HG02943 (cell line): ENCODE results near the gene TBC1D22A.

Experiments used
- ATAC-seq: cut with Tn5 transposase; IDR thresholded peaks from one replicate; pipeline ENCODE4 v1.9.1; 2021; ENCODE audit warnings: mild to moderate bottlenecking, low read depth, moderate library complexity; ENCODE audit not compliant: unreplicated experiment

The TBC1D22A gene

DNA sequence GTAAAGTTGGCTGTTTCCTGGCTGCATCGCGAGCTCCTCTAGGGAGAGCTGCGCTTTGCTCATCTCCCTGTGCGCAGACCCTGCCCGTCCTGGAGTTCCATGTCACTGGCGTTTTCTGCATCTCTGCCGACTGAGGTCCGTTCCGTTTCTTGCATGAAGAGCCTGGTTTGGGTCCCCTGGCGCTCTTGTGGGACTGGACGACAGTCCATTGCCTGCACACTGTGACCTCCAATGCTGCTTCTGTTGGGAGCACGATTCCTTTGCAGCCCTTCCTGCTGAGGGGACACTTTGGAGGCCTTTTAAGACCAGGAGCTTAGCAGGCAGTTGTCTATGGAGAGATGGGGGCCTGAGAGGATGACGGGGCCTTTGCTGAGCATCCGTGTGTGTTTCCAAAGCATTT lies 90.3 kb downstream of the TBC1D22A start:
- ATAC-seq, result no peak

DNA sequence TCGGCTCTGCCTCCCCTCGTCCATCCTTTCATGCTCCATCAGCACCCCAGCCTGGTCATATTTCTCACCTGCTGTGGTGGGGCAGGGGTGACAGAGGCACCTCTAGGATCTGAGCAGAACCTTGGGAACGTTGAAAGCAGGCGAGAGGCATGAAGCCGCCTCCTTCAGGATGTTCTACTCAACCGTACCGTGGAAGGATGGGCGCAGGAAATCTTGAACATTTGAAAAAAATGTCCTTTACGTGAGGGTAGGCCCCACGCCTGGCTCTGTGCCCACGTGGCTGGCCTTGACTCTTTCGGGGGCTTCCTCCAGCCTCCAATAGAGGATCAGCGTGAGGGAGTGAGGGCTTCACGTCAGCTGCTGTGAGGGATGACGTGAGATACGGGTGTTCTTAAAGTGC lies 90.7 kb downstream of the TBC1D22A start:
- no peak for ATAC-seq

DNA sequence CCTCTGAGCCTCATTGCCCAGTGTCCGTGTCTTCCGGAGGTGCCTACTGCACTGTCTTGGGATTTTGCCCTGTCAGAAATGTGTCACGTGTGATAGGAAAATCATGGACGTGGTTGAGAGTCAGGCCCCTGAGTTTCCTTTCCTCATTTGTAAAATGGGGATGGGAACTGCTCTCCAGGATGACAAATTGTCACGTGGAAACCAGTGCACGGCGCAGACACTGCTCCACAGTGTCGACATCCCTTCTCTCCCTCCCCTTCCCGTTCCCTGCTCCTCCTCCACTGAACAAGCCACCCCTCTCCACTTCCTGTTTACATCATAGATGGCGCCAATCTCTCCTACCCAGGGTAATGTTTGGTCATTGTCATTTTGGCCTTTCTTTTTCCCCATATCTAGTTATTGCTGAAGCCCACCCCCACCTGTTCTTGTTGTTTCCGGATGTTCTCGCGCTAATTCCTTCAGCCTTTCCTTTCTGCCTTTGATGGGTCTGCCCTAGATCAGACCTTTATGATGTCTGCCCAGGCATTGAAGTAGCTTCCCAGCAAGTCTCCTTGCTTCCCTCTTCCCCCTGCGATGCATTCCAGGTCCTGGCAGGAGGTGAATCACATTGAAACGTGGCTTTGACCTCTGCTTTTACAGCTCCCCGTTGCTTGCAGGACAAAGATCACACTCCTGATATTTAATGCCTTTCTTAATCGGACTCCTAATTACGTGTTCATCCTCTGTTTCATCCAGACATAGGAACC lies 91.8 kb downstream of the TBC1D22A start:
- ATAC-seq, result no peak

DNA sequence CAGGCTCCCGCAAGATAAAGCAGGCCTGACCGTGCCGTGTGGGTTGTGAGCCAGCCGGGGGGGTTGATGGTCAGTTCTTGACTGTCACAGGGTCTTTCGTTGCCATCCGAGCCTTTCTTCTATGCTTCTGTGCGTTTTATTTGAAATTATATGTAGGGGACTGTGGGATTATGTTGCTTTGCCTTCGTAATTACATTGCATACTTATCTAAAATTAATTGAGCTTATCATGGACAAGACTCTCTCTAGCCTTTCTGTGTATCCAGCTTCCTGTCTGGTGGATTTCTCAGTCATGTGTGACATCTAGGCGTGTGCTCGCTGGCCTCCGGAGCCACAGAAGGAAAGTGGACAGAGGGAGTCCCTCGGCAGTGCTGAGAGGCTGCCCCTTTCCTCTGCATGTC lies 93.2 kb downstream of the TBC1D22A start:
- no peak for ATAC-seq

DNA sequence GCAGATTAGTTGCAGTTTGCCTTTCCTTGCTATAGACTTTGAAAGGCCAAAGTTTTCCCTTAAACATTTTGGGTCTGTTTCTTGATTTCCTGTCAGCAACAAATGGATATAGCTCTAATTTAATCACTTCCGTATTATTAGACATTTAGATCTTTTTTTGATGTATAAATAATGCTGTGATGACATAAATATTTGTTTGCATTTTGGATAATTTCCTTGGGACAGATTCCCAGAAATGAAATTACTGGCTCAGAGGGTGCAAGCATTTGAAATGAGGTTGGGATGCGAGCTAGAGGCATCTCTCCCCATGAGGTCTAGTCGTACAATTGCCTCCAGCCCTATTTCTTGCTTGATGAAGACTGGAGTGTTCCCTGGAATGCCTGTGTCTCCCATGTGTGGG lies 94.2 kb downstream of the TBC1D22A start:
- no peak for ATAC-seq

DNA sequence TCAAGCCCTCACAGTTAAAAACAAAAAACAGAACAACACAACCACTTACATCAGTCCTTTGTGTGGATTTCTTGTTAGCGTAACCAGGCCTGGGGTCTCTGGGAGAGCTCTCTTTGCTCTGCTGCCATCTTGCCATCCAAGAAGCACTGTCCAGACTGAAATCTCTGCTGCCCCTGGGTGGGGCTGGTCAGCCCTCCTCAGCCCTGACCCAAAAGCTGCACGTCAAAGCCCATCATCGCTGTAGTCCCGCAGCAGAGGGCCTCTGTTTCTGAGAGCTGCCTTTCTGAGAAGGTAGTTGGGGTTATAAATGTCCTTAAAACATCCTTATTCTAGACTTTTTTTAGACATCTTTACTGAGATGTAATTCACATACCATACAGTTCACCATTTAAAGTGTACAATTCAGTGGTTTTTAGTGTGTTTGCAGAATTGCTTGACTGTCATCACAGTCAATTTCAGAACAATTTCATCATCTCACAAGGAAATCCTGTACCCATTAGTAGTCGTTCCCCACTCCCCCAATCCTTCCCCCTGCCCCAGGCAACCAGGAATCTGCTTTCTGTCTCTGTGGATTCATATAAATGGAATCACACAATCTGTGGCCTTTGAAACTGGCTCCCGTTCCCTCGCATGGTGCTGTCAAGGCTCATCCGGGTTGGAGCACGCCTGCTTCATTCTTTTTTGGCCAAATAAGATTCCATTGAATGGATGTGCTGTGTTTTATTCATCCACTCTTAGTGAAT lies 94.9 kb downstream of the TBC1D22A start:
- ATAC-seq, result no peak

DNA sequence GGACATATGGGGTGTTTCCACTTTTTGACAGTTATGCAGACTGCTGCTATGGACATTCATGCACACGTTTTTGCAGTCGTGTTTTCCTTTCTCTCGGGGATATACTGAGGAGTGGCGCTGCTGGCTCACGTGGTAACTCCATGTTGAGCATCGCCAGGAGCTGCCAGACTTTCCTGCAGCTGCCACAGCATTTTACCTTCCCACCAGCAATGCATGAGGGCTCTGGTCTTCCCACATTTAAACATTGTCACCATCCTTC lies 95.4 kb downstream of the TBC1D22A start:
- ATAC-seq, result no peak

DNA sequence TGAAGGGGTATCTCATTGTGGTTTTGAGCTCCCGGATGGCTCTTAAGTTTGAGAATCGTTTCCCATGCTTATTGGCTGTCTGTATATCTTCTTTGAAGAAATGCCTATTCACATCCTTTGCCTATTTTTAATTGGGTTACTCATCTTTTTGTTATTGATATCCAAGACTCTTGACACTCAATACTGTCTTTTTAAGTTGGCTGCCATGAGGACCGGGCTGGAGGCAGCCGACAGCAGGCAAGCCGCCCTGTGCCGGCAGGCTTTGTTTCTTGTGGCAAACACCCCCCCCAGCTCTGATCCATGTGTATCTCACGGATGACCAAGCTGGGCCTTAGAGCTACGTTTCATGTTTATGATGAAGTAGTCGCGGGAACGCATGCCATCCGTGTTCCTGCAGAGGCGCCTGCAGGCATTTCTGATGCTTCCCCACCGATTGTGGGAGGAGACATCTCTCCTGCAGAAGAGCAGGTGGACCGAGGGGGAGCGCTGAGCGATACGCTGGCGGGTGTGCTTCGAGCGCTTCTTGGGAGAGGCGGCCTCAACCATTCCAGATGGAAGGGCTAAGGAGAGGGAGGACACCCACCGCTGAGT lies 95.8 kb downstream of the TBC1D22A start:
- no peak for ATAC-seq

DNA sequence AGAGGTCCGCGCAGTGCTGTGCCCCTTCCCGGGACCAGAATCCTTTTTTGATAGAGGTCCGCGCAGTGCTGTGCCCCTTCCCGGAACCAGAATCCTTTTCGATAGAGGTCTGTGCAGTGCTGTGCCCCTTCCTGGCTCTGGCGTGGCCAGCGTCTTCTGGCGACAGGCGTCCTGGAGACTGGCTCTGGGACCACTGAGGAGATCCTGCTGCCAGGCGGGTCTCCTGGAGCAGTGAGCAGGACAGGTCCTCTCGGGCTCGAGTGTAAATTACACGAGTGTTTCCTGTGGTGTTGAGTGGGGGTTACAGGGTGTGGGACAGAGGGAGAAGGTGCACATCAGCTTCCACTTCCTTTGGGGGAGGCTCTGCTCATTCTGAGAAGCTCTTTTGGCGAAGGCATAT lies 98.1 kb downstream of the TBC1D22A start:
- no peak for ATAC-seq

DNA sequence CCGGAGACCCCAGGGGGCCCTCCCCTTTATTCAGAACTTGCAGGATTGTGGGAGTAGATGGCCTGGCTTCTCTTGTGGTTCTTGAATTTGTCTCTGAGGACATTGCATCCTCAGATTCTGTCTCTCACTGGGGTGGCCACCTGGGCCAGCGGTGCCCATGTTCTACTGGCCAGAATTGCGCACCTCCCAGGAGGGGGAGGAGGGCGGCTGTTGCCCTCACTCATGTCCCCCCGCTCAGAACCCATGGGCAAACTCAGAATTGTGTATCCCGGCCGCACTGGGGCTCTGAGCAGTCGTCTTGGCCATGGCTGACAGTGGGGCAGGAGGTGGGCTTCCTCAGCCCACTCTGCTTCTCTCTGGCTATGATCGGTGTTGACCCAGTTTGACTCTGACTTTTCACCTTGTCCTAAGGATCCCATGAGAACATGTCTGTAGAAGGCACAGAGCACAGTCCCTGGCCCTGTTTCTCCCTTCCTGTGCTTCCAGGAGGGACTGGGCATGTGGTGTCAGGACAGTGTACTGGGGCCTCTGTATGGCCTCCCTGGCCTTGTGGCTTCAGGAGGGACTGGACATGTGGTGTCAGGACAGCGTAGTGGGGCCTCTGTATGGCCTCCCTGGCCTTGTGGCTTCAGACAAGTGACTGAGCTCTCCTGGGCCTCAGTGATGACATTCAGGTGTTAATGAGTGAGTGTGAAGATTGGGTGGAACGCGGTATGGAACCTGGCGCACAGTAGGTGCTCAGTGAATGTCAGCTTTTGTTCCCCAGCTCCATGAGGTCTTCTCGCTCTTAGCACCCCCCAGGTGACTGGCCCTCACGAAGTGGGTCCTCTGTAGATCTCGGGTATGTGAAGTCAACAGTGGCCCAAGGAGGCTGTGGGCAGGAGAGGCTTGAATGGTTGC lies 99.3 kb downstream of the TBC1D22A start:
- ATAC-seq, result no peak

DNA sequence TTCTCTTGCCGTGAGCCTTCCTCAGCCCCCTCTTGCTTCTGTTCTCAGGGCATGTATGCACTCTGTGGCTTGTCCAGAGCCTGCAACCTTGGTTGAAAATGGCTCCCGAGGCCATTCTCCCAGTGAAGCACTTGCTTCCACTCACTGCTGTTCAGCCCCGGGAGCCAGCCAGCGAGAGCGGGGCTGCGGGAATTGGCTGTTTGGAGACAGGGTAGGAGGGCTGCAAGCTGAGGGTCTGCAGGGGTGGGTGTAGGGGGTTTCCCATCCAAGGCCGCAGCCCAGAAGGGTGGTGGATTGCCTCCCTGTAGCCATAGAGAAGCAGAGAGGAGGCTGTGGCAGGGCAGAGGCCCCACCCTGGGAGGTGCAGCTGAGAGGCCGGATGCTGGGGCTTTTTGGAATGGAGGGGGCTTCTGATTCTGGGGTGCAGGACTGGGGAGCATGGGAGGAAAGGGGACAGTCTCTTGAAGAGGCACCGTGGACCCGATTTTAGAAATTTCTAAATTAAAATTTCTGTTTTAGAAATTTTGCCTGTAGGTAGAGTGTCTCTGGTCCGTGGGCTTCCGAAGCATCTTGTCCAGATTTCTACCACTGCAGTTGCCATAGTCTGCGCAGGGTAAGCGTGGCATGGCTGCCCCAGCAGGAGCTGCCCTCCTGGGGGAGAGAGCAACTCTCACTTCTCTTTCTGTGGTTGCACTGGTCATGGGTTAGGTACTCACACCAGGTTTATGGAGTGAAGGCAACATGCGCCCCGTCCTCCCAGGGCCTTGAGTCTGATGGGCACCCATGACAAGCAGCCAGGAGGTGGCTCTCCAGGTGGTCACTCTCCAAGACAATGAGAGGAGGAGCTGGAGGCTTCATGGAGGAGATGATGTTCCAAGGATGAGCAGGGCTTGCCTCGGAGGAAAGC lies 100.2 kb downstream of the TBC1D22A start:
- ATAC-seq, result no peak

DNA sequence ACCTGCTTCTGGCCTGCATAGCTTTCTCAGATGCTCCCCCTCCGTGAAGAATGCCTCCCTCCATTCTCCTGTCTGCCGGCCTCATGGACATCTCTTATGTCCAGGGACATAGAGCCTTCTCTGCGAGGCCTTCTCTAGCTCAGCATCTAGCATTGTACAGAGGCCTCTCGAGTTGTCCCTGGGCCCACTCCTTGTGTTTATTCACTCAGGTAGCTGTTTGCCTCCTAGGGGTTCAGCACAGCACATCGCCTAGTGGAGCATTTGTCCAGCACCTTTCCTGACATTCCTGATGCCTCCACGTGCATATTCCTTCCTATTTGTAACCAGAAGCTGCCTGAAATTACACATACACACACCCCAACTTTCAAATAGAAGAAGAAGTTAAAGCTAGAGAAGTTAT lies 101.3 kb downstream of the TBC1D22A start:
- ATAC-seq, result no peak

DNA sequence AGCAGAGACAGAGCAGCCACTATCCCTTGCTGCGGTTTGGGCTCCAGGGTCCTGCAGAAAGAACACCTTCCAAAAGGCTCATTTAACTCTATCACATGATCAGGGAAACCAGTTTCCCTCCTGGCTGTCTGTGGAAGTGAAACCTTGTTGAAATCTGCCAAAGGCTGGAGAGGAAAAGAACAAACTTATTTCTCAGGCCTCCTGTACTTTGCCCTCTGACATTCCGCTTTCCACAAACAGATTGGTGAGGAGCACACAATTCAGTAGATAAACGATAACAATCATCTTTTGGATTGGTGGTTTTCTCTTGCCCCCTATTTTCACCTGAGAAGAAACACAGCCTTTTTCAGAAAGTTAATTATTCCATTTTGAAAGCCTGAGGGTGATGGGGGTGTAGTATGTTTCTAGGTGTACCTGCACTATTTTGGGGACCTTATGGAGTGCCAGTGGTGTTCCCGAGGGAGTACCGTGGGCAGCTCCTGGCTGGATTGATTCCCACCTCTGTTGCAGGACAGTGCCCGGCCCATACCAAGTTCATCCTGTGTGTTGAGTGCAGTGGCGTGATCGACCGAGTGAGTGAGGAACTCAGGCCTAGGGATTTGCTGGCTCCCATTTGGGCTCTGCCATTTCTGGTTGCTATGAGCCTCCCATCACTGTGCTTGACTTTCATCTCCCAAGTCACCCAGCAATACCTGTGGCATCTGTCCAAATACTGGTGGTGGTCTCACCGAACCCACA lies 102.0 kb downstream of the TBC1D22A start:
- ATAC-seq, result no peak

DNA sequence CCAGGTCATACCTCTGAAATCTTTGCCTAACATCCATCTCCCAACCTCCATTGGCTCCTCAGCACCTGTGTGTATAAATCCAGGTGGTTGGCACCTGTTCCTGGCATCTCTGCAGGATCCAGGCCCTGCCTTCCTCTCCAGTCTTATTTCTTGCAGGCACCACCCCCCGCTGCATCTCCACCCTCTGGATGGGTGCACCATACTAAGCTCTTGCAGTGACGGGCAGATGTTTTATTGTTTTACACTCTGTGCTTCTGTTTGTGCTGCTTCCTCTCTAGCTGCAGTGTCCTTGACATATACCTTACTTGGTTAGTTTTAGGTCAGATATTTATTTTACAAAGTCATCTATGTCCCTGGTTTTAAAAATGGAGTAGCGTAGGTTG lies 102.6 kb downstream of the TBC1D22A start:
- ATAC-seq, result no peak

DNA sequence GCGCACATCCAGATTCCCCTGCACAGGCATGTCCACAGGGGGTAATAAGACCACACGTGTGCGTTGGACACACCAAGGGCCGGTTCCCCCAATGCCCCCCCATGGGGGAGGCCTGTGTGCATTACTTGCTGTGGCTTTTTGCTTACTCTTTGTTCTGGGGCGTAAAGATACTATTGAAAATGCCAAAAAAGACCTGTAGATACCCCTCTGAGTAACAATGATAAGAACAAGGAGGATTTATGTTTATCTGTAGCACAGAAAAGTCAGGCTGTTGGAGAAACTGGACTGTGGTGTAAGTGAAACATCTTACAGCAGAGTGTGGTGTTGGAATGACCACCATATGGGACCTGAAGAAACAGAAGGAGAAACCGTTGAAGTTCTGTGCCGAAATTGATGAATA lies 103.2 kb downstream of the TBC1D22A start:
- ATAC-seq, result no peak

DNA sequence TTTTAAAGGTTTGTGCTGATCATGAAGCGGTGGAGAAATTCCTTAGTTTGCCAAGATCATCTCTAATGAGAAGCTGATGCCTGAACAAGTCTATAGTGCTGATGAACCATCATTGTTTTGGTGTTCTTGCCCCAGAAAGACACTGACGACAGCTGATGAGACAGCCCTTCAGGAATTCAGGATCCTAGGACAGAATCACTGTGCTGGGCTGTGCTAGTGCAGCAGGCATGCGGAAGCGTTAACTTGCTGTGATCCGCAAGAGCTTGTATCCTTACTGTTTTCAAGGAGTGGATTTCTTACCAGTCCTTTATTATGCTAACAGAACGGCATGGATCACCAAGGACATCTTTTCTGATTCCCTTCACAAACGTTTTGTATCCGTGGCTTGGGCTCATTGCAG lies 104.1 kb downstream of the TBC1D22A start:
- no peak for ATAC-seq

DNA sequence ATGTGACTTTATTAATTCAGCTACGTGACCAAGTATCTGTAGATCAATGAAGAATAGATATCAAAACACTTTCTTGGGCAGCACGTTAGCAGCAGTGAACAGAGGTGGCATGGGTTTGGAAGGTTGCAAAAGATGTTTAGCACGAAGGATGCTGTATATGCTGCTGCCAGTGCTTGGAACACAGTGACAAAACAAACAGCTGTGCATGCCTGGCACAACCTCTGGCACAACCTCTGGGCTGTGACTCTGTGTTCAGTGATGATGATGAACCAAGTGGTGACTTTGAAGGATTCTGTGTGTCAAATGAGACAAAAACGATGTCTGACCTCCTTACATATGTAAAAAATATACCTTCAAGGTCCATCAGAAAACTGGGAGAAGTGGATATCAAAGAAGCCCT lies 104.7 kb downstream of the TBC1D22A start:
- no peak for ATAC-seq

DNA sequence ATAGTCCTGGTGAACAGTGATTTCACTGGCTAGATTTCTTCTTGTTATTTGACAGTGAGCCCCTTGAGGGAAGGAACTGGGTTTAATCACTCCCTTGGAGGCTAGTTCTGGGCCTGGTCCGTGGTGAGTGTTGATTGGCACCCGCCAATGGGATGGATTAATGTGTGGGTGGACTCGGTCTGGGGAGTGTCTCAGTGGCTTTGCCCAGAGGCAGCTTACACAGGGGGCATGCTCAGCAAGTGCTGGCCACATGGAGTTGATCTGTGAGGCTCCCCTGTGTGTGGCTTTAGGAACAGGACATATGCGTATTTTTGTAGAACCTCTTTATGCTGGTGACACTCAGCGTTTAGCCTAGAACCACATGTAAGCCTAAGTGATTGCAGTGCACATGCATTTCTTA lies 106.9 kb downstream of the TBC1D22A start:
- ATAC-seq, result no peak

DNA sequence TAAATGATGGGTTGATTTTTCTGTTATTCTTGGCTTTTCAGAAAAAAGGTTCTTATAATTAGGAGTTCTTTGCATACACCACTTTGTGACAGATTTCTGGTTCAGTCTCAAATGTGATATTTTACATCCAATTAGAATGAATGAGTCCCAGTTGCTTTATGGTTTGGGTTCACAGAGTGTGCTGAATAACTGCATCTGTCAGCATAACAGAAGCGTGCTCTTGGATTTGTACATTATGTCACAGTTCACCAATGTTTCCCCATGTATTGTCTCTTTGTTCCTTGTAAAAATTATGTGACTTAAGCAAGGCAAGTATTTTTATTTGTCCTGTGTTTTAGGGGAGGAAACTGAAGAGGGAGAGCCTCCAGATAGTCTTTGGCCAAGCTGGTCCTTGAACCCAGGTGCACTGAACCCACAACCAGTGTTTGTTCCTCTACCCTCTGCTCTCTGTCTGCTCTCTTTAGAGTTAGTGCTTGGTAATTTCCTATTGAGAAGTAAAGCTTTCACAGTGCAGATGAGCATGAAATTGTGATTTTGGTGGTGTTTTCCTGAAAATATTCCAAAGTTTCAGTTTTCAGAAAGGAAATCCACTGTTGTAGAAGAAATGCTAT lies 107.5 kb downstream of the TBC1D22A start:
- ATAC-seq, result no peak
